ENCODE results near the gene MAPRE3. TPM values are rescaled to one million over a fixed set of nuclear protein-coding genes. Genes with fewer than 3 reads are reported as not detected.

MAPRE3 gene
- total RNA-seq, 2 experiments from 2014 or later: 3.4 to 4.5 TPM

DNA sequence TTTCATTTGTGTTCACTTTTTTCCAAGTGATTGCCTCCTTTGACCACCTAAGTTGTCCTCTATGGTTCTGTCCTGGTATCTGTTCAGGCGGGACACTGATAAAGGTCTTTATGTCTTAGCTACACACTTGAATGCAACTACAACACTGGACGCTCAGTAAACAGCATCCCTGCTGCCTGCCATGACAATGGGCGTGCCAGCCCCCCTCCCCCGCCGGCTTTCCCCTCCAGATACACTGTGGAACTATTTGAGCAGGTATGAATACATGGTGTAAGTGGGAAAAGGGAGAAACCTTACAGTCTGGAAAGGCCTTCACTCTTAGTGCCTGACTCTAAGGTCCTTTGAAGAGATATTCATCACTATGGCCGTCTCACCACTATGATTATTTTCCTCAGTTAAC, 86.7 kb downstream of the MAPRE3 start:
- intact Hi-C loops (cut with DNase I, micrococcal nuclease): no loop called here
- CTCF ChIA-PET: no interaction called here
- H3K27ac Mint-ChIP-seq: no peak overlapping the region

DNA sequence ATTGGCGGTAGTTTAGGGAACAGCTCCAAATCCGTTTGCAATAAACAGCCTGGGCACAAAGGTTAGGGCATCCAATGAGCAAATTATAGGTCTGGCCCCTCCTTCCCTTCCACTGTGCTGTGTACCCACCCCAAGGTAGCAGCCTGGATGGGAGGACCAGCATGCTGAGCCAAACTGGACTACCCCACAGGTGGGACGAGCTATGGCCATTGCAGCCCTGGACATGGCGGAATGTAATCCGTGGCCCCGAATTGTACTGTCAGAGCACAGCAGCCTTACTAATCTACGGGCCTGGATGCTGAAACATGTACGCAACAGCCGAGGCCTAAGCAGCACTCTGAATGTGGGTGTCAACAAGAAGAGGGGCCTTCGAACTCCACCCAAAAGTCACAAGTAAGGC, 87.8 kb downstream of the MAPRE3 start:
- Mint-ChIP-seq H3K9me3 (no peaks in the 10 kb centered on the region), H3K36me3 (ENCODE audit: low read depth) (peaks cover 47% of the 10 kb centered on the region), H3K4me3 (no peak overlapping the region), H3K4me1 (ENCODE audit: low read depth) (peaks cover 7% of the 10 kb centered on the region), H3K27me3 (no peaks in the 10 kb centered on the region), H3K27ac (no peak overlapping the region)
- intact Hi-C loops (cut with DNase I, micrococcal nuclease): no loop called here
- DNase-seq (no peak), ATAC-seq (ENCODE audit: poor library complexity) (no peak)
- TF ChIP-seq, protein P1, sequence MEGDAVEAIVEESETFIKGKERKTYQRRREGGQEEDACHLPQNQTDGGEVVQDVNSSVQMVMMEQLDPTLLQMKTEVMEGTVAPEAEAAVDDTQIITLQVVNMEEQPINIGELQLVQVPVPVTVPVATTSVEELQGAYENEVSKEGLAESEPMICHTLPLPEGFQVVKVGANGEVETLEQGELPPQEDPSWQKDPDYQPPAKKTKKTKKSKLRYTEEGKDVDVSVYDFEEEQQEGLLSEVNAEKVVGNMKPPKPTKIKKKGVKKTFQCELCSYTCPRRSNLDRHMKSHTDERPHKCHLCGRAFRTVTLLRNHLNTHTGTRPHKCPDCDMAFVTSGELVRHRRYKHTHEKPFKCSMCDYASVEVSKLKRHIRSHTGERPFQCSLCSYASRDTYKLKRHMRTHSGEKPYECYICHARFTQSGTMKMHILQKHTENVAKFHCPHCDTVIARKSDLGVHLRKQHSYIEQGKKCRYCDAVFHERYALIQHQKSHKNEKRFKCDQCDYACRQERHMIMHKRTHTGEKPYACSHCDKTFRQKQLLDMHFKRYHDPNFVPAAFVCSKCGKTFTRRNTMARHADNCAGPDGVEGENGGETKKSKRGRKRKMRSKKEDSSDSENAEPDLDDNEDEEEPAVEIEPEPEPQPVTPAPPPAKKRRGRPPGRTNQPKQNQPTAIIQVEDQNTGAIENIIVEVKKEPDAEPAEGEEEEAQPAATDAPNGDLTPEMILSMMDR (IDR thresholded peaks at IDR 0.05): no peak
- no peak overlapping the region for H3K27ac ChIP-seq (ENCODE audit: low read depth in 1 of 2, low read length in 2 of 2)
- H3K4me1 ChIP-seq (ENCODE audit: insufficient read depth, low read length): no peaks in the 10 kb centered on the region
- no peaks in the 10 kb centered on the region for H3K27me3 ChIP-seq (ENCODE audit: control insufficient read depth in 1 of 2, insufficient read depth in 2 of 2, low read length in 2 of 2)
- H3K36me3 ChIP-seq (ENCODE audit: insufficient read depth, low read length): peaks cover 31% of the 10 kb centered on the region
- no peaks in the 10 kb centered on the region for H3K9me3 ChIP-seq (ENCODE audit: control insufficient read depth in 1 of 2, insufficient read depth in 1 of 2, low read length in 2 of 2)
- H3K4me3 ChIP-seq (ENCODE audit: low read length): no peak overlapping the region
- POLR2A ChIA-PET: interaction anchor here (13.4 kb wide), 1 partner anchor 12 kb away, joined by 301 read pairs; the partner anchor contains the start of gene OST4
- CTCF ChIA-PET: interaction anchor here (0.6 to 1.9 kb wide), 3 partner anchors 29 to 150 kb away, joined by 3 to 5 read pairs (median 4); partner anchors contain the start of gene KHK

More for the DNA sequence above, 86.7 kb downstream of the MAPRE3 start:
- peaks cover 38% of the 10 kb centered on the region for H3K36me3 Mint-ChIP-seq (ENCODE audit: low read depth)
- H3K36me3 ChIP-seq (ENCODE audit: insufficient read depth, low read length): peaks cover 31% of the 10 kb centered on the region
- no peaks in the 10 kb centered on the region for H3K9me3 ChIP-seq (ENCODE audit: control insufficient read depth in 1 of 2, insufficient read depth in 1 of 2, low read length in 2 of 2)
- no peaks in the 10 kb centered on the region for H3K27me3 Mint-ChIP-seq
- no peak overlapping the region for H3K4me3 Mint-ChIP-seq
- H3K27ac ChIP-seq (ENCODE audit: low read depth in 1 of 2, low read length in 2 of 2): no peak overlapping the region
- peaks cover 4% of the 10 kb centered on the region for H3K4me1 Mint-ChIP-seq (ENCODE audit: low read depth)
- peaks cover 2% of the 10 kb centered on the region for H3K4me1 ChIP-seq (ENCODE audit: insufficient read depth, low read length)
- no peak overlapping the region for H3K4me3 ChIP-seq (ENCODE audit: low read length)
- no peaks in the 10 kb centered on the region for H3K9me3 Mint-ChIP-seq
- ATAC-seq (ENCODE audit: poor library complexity) (no peak), DNase-seq (no peak)
- TF ChIP-seq, protein P1 (IDR thresholded peaks at IDR 0.05): no peak
- no peaks in the 10 kb centered on the region for H3K27me3 ChIP-seq (ENCODE audit: control insufficient read depth in 1 of 2, insufficient read depth in 2 of 2, low read length in 2 of 2)
- POLR2A ChIA-PET: interaction anchor here (13.4 kb wide), 1 partner anchor 13 kb away, joined by 301 read pairs; the partner anchor contains the start of gene OST4

DNA sequence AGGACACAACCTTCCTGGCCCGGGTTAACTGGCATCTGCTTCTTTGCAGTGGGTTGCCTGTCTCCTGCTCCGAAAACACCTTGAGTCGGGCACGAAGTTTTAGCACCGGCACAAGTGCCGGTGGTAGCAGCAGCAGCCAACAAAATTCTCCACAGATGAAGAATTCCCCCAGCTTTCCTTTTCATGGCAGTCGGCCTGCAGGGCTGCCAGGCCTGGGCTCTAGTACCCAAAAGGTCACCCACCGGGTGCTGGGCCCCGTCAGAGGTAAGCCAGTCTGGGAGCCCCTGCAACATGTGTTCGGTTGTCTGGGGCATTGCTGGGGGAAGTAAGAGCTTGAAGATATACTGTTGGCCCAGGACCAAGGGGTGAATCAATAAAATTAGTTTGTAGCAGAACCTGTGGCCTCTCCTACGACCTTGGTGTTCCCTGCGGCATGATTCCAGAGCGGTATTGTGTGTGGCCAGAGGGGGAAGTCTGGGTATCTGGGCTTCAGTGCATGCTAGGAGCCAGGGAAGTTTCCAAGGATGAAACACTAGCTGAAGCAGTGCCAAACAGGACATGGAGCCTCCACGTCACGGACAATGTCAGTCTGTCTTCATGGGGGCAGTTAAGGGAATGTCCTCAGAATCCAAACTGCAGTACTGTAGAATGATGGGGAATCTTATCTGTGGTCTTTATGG, 88.8 kb downstream of the MAPRE3 start:
- ATAC-seq (ENCODE audit: poor library complexity) (no peak), DNase-seq (no peak)
- Histone ChIP-seq H3K9me3 (ENCODE audit: control insufficient read depth in 1 of 2, insufficient read depth in 1 of 2, low read length in 2 of 2) (no peaks in the 10 kb centered on the region), H3K4me3 (ENCODE audit: low read length) (no peak overlapping the region), H3K4me1 (ENCODE audit: insufficient read depth, low read length) (no peaks in the 10 kb centered on the region), H3K27me3 (ENCODE audit: control insufficient read depth in 1 of 2, insufficient read depth in 2 of 2, low read length in 2 of 2) (no peaks in the 10 kb centered on the region), H3K27ac (ENCODE audit: low read depth in 1 of 2, low read length in 2 of 2) (no peak overlapping the region), H3K36me3 (ENCODE audit: insufficient read depth, low read length) (peaks cover 34% of the 10 kb centered on the region)
- Mint-ChIP-seq H3K4me1 (ENCODE audit: low read depth) (peaks cover 7% of the 10 kb centered on the region), H3K27ac (no peak overlapping the region), H3K4me3 (no peak overlapping the region), H3K27me3 (no peaks in the 10 kb centered on the region), H3K9me3 (no peaks in the 10 kb centered on the region), H3K36me3 (ENCODE audit: low read depth) (peaks cover 50% of the 10 kb centered on the region)
- CTCF ChIA-PET: interaction anchor here (1.9 kb wide), 1 partner anchor 28 kb away, joined by 4 read pairs; the partner anchor contains the start of gene KHK
- intact Hi-C loops (cut with DNase I, micrococcal nuclease): no loop called here
- TF ChIP-seq, protein P1 (IDR thresholded peaks at IDR 0.05): no peak
- POLR2A ChIA-PET: interaction anchor here (1.0 to 13.4 kb wide), 3 partner anchors 8 to 13 kb away, joined by 5 to 301 read pairs (median 26); partner anchors contain the start of genes AGBL5 and OST4
